DMS153 treated with DMSO at 0.1 percent for 48 hours (cell line): ENCODE data around the gene EMILIN1.

Experiments
- DNase-seq: peaks from one replicate; lab custom pipeline; 2025; ENCODE audit not compliant: unreplicated experiment; lab: John Stamatoyannopoulos, UW

EMILIN1 gene

DNA sequence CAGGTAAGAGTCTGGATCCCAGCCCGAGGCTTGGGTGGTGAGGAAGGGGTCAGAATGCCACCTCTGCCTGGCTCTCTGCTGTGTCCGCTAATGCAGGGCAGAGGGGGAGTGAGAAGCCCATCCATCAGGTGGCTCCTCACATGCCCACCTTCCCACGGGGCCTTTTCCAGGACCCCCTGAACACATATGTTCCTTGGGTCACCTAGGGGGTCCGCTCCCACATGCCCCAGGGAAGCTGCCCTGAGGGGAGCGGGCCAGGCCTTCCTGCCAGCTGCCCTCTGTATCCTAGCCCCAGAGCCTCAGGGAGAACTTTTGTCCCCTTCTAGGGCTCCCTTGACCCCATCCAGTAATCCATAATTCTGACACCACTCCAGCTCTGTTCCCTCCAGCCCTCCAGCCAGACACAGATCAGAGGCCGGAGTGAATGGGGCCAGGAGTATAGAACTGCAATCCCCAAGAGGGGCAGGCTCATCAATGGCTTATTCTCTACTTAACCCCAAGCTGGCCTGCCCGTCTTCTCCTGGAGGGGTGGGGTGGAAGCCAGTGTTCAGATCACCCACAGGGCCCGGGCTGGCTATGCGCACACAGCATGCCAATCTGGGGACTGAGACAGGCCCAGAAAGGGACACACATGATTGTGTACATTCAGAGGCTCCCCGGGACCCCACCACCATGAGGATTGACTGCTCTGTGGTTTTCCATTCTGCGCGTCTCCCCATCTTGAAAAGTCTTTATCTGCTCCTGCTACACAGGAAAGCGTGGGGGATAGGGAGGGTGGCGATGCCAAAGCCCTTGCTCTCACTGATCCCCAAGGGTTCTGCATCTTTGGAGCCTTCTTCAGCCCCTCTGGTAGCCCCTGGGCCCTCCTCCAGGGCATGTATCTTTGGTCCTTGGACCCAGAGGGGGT, 1.1 kb downstream of the EMILIN1 start:
- no peak for DNase-seq

DNA sequence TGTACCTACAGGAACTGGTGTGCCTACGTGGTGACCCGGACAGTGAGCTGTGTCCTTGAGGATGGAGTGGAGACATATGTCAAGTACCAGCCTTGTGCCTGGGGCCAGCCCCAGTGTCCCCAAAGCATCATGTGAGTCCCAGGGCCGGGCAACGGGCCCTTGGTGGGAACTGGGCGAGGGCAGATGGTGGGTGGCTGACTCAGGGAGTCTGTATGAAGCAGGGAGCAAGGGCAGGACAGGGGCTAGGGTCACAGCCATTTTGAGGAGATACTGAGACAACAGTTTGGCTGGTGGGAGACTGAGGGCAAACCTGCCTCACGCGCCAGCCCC, 1.7 kb downstream of the EMILIN1 start:
- no peak for DNase-seq

DNA sequence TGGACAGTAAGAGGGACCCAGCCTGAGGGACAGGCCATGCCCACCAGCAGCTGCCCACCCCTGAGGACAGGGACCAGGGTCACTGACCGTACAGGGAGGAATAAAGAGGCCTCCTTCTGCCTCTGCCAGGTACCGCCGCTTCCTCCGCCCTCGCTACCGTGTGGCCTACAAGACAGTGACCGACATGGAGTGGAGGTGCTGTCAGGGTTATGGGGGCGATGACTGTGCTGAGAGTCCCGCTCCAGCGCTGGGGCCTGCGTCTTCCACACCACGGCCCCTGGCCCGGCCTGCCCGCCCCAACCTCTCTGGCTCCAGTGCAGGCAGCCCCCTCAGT, 2.2 kb downstream of the EMILIN1 start:
- no peak for DNase-seq

DNA sequence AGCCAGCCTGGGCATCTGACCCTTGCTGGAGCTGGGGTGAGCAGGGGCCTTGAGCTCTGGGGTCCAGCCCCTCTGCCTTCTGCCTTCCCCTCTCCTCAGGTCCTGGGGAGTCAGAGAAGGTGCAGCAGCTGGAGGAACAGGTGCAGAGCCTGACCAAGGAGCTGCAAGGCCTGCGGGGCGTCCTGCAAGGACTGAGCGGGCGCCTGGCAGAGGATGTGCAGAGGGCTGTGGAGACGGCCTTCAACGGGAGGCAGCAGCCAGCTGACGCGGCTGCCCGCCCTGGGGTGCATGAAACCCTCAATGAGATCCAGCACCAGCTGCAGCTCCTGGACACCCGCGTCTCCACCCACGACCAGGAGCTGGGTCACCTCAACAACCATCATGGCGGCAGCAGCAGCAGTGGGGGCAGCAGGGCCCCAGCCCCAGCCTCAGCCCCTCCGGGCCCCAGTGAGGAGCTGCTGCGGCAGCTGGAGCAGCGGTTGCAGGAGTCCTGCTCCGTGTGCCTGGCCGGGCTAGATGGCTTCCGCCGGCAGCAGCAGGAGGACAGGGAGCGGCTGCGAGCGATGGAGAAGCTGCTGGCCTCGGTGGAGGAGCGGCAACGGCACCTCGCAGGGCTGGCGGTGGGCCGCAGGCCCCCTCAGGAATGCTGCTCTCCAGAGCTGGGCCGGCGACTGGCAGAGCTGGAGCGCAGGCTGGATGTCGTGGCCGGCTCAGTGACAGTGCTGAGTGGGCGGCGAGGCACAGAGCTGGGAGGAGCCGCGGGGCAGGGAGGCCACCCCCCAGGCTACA, 3.8 kb downstream of the EMILIN1 start:
- no peak for DNase-seq

DNA sequence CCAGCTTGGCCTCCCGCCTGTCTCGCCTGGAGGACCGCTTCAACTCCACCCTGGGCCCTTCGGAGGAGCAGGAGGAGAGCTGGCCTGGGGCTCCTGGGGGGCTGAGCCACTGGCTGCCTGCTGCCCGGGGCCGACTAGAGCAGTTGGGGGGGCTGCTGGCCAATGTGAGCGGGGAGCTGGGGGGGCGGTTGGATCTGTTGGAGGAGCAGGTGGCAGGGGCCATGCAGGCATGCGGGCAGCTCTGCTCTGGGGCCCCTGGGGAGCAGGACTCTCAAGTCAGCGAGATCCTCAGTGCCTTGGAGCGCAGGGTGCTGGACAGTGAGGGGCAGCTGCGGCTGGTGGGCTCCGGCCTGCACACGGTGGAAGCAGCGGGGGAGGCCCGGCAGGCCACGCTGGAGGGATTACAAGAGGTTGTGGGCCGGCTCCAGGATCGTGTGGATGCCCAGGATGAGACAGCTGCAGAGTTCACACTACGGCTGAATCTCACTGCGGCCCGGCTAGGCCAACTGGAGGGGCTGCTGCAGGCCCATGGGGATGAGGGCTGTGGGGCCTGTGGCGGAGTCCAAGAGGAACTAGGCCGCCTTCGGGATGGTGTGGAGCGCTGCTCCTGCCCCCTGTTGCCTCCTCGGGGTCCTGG, 4.5 kb downstream of the EMILIN1 start:
- no peak for DNase-seq

DNA sequence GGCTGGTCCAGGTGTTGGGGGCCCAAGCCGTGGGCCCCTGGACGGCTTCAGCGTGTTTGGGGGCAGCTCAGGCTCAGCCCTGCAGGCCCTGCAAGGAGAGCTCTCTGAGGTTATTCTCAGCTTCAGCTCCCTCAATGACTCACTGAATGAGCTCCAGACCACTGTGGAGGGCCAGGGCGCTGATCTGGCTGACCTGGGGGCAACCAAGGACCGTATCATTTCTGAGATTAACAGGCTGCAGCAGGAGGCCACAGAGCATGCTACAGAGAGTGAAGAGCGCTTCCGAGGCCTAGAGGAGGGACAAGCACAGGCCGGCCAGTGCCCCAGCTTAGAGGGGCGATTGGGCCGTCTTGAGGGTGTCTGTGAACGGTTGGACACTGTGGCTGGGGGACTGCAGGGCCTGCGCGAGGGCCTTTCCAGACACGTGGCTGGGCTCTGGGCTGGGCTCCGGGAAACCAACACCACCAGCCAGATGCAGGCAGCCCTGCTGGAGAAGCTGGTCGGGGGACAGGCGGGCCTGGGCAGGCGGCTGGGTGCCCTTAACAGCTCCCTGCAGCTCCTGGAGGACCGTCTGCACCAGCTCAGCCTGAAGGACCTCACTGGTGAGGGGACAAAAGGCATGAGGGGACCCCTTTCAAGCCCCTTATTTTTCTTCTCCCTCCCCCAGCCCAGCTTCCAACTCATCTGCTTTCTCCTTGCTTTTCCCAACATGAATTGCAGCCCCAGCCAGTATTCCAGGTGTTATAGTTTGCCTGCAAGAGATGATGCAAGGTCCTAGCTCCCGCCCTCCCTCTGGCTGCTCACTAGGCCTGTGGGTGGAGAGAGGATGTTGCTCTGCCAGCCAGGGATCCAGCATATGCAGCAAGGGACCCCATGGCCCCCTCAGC, 5.2 kb downstream of the EMILIN1 start:
- DNase-seq: no peak

DNA sequence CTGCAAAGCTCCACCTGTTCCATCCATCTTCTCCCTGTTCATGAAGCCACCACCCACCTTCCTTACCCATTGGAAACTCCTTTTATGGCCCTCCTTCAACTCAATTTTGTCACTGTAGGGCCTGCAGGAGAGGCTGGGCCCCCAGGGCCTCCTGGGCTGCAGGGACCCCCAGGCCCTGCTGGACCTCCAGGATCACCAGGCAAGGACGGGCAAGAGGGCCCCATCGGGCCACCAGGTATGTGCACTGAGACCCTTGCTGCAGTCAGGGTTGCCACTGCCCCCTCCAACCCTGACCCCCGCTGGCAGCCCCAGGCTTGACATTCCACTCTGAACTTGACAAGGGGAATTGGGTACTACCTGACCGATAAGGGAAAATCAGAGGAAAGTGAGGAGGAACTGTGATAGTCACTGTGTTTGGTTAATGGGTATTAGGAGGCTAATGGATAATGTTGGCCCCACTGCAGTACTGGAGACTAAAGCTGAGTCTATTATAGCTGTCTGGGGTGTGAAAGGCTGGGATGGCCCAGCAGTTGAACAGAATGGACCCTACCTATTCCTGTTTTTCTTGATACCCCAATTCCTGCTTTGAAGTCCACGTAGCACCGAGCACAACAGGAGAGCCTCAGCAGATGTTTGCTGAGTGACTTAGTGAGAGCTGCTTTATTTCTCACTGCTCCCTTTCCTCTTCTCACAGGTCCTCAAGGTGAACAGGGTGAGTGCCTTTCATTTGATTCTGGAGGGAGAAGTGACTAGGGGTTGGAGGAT, 6.1 kb downstream of the EMILIN1 start:
- no peak for DNase-seq

DNA sequence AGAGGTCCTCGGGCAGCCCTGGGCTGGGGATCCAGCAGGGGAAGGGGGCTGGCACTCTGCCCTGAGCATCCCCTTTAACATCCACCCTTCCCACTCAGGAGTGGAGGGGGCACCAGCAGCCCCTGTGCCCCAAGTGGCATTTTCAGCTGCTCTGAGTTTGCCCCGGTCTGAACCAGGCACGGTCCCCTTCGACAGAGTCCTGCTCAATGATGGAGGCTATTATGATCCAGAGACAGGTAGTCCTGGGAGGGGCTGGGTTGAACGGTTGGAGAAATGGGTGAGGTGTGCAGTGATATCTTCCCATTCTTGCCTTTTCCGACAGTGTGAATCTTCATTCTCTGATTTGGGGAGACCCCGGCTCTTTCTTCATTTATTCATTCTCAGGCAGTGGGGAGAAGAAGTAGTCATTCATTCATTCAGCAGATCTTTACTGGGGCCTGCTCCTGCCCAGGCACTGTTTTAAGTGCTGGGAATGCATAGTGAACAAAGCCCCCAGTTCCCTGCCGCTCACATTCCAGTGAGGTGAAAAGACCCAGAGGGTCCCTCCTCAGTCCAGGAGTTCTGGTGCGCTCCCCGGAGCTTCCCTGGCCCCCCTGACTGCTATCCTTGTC, 6.8 kb downstream of the EMILIN1 start:
- no peak for DNase-seq

DNA sequence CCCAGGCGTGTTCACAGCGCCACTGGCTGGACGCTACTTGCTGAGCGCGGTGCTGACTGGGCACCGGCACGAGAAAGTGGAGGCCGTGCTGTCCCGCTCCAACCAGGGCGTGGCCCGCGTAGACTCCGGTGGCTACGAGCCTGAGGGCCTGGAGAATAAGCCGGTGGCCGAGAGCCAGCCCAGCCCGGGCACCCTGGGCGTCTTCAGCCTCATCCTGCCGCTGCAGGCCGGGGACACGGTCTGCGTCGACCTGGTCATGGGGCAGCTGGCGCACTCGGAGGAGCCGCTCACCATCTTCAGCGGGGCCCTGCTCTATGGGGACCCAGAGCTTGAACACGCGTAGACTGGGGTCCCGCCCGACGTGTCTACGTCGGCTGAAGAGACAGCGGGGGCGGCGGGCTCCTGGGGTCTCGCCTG, 7.3 kb downstream of the EMILIN1 start:
- DNase-seq: peak; percentile 8

DNA sequence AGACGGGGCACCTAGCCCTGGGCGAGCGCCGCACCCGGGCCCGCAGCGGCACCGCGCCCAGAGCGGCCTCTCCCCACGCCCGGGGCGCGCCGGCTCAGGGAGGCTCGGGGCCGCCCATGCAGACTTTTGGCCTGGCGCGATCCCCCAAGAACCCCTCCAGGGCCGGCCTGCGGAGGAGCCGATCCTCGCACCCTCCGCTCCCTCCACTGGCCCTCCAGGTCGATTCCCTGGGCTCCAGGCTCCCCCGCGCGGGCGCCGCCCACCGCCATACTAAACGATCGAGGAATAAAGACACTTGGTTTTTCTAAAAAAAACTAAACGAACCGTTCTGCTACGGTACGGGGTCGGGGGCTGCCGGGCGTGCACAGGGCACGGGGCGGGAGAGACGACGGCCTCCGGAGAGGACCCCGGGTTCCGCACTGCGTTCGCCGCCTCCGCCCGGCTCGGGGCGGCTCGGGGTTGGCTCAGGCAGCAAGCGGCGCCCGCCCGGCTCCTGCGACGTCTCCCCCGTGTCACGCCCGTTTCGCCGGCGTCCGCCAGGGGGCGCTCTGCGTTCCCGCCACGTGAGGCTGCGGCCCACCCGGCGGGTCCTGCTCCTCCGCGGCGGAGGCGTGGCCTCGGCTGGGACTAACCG, 7.8 kb downstream of the EMILIN1 start:
- peak; percentile 88 for DNase-seq

DNA sequence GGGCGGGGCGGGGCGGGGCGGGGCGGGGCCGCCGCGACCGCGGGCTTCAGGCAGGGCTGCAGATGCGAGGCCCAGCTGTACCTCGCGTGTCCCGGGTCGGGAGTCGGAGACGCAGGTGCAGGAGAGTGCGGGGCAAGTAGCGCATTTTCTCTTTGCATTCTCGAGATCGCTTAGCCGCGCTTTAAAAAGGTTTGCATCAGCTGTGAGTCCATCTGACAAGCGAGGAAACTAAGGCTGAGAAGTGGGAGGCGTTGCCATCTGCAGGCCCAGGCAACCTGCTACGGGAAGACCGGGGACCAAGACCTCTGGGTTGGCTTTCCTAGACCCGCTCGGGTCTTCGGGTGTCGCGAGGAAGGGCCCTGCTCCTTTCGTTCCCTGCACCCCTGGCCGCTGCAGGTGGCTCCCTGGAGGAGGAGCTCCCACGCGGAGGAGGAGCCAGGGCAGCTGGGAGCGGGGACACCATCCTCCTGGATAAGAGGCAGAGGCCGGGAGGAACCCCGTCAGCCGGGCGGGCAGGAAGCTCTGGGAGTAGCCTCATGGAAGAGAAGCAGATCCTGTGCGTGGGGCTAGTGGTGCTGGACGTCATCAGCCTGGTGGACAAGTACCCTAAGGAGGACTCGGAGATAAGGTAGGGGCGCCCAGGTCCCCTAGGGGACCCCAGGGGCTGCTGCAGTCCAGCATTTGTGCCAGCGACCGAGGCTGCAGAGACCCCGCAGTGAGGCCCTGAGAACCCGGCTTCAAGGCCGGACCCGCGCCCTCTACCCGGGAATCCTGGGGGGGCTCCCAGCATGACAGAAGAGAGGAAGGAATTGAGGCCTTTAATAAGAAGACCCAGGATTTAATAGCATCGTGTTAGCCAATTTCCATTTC, 8.5 kb downstream of the EMILIN1 start, which contains the start of gene KHK:
TSS of gene KHK (plus strand) at position 49 of the 870 bp plus-strand sequence. CDS start at position 537, 488 bp downstream.
- DNase-seq: peak; percentile 64

DNA sequence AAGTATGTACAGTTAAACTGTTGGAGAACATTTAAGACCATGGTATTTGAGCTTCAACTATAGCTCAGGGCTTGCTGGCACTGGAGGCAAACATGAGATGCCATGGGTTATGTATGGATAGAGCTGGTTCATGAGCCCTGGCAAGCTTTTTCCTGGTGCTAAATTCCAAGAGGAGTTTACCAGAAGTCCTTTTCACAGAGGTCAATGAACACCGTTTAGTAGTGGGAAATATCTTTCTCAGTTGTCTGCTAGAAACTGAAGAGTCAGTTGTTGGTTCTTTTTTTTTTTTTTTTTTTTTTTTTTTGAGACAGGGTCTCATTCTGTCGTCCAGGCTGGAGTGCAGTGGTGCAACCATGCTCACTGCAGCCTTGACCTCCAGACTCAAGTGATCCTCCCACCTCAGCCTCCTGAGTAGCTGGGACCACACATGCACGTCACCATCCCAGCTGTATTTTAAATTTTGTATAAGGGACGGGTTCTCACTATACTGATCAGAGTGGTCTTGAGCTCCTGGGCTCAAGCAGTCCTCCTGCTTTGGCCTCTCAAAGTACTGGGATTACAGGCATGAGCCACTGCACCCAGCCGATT, 9.5 kb downstream of the EMILIN1 start:
- DNase-seq: no peak

DNA sequence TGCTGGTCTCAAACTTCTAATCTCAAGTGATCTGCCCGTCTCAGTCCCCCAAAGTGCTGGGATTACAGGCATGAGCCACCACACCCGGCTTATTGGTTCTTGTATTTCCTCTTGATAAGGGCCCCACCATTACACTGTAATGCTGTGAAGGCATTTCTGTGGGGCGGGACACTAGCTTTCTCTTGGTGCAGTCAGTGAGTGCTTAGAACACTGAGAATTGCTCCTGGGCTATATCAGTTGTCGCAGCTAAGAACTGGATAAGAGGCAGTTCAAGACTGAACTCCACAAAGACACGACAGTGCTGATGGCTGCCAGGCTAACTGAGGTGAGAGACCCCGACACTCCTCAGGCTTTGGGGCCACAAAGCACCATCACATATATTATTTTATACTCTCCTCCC, 10.2 kb downstream of the EMILIN1 start:
- DNase-seq: no peak

DNA sequence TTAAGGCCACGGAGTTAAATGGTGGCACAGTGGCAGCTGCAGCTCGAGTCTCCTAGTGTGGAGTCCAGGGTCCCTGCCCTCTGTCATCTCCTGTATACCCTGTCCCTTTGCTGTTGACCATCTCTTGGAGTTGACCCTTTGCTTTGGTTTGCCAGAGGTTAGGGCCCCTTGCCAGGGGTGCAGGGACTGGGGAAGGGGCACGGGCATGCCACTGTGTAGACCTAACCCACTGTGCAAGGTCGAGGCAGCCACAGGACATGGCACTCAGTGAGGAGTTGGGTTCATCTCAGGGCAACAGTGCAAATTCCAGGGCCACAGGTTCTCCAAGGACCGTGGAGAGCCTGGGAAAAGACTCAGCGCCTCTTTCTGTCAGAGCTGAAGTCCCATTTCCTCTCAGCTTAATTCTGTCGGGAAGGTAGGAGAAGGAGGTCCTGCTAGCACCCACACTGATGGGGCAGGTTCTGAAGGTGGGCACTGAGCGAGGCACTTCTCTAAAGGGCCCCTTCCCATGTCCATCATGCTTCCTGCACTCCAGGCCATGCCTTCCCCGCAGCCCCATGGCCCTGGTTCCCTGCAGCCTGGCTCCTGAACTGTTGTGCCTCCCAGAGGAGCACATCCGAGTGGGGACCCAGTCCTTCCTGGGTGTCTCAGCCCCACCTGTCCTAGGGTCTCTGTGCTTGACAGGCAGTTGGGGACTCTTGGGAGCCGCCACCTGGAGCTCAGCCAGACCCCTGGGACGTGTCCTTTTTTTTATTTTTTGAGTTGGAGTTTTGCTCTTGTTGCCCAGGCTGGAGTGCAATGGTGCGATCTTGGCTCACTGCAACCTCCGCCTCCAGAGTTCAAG, 10.9 kb downstream of the EMILIN1 start:
- DNase-seq: no peak

DNA sequence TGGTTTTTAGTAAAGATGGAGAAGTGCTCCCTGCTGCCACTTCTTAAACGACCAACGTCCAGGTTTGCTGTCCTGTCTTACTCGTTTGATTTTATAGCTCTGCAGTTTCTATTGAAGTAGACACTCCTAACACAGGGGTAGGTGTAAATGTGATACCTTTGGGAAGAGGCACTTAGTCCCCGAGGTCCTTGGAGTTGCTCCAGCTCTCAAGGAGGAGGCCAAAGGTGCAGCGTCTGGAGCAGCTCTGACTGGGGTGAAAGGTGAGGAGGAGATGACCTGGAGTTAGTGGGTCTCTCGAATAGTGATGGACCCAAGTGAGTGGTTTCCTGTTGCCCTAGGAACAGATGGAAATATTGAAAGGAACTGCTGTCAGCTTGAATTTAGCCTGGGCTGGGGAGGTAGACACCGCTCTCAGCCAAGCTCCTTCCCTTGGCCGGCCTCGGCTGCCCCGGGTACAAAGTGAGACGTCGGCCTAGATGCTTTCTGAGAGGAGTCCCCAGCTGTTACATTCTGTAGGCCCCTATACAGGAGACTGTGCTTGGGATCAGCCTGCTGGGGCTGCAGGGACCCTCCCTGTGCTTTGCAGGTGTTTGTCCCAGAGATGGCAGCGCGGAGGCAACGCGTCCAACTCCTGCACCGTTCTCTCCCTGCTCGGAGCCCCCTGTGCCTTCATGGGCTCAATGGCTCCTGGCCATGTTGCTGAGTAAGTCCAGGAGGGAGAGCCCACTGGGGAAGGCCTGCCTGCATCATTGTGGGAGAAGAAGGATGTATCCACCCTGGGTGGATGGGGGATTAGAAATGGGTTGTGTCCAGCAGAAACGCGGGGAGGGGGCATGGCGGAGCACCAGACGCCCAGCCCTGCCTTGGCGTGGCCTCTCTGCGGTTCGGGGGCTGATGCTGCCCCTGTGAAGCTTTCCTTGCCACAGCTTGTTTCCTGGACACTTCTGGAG, 13.6 kb downstream of the EMILIN1 start:
- DNase-seq: no peak
